Measurements from ENCODE around the gene IL3. TPM values are rescaled to one million over a fixed set of nuclear protein-coding genes. Genes with fewer than 3 reads are reported as not detected.

The IL3 gene
- total RNA-seq, 1 donor, result not detected

DNA sequence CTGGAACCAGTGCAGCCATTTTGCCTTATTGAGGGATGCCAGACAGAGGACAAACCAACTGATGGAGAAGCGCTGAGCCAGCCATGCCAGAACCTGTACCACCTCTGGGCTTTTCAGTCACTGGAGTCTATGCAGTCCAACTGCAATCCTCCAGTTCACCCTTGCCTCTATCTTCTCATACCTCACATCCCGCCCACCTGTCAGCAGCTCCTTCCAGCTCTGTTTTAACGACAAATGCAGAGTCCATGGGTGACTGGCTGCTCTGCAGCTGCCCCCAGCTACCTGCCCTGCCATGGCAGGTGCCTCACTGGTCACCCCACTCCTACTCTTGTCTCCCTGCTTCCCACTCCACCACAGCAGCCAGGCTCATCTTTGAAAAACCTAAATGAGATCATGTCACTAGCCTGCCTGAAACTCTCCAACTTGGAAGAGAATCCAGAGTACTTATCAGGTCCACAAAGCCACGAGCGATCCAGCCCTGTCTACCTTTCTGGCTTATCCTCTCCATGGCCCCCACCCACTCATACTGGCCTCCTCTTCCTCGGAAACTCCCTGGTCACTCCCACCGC lies 35.0 kb upstream of the IL3 start:
- DNase-seq (ENCODE audit: low read depth in 2 of 3, low spot score in 2 of 3), result no peak

DNA sequence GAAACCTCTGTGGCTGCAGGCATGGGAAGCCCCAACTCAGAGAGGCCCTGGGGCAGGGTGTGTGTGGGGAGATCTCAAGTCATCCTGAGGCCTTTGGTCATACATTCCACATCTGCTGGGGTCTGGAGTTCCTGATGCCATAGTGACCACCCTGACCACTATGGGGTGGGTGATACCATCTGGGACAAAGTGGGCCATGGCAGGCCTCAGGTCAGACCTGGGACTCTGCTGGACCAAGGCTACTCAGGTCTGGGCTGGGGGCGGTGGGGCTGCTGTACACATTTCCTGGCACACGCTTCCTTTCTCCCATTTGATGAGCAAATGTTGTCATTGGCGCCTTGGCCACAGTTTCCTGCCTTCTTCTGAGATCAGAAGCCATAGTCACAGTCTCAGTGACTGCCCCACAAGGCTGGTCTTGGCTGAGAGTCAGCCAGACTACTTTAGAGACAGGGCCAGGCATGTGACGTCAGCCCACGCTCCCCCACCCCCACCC lies 33.9 kb upstream of the IL3 start:
- DNase-seq (ENCODE audit: low read depth in 2 of 3, low spot score in 2 of 3), result no peak

DNA sequence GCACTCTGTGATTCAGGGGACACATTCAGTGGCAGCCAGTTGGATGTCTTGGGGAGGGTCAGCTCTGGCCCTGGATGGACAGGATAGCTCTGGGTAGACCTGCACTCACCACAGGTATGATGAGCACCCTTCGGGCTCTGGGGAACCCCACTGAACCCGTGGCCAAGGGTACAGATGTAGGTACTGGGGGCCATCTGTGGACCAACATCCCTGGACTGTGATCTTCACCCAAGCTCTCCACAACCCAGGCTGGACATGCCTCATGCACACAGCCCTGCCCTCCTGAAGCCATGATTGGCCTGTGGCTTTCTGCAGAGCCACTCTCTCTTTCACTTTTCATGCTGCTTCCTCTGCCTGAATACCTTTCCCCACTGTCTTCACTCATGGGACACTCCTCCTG lies 33.4 kb upstream of the IL3 start:
- no peak for DNase-seq (ENCODE audit: low read depth in 2 of 3, low spot score in 2 of 3)

DNA sequence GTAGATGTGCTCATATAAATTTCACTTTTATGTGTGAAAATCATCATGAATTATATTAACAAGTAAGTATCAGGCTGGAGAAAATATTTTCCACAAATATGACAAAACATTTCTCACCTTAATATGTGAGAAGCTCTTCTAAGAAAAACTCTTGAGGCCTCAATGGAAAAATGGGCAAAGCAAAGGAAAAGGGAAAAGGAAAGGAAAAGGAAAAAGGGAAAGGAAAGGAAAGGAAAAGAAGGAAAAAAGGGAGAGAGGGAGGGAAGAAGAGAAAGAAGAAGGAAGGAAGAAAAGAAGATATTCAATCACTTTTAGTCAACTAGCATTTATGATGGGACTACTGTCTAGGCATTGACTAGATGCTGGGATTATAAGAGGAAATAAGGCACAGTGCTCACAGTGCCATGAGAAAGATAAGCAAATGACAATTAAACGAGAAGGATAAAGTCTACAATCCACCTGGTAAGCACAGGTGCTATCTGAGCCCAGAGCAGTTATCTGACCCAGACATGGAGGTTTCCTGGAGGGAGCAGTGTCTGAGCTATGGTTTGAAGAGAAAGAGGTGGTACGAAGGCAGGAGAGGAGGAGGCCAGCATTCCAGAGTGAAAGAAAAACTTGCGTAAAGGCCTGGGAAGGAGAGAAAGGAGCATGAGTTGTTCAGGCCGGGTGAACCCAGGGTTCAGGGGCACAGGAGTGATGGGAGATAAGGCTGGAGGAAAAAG lies 30.7 kb upstream of the IL3 start:
- no peak for DNase-seq (ENCODE audit: low read depth in 2 of 3, low spot score in 2 of 3)

DNA sequence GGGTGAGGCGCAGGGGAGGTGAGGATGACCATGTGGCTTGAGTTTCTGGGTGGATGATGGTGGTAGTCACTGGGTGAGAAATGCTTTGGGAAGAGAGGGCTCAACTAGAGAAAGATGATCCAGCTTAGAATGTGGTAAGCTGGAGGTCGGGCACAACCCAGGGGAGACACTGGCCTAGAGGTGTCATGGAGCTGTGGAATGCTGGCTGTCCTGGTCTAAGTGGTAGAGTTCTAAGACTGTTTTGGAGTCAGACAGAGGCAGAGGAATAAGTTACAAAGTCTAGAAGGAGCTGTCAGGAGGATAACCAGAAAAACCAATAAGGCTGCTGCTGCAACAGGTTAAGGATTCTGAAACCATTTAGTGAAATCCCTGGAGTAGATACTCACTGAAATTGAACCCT lies 29.8 kb upstream of the IL3 start:
- no peak for DNase-seq (ENCODE audit: low read depth in 2 of 3, low spot score in 2 of 3)

DNA sequence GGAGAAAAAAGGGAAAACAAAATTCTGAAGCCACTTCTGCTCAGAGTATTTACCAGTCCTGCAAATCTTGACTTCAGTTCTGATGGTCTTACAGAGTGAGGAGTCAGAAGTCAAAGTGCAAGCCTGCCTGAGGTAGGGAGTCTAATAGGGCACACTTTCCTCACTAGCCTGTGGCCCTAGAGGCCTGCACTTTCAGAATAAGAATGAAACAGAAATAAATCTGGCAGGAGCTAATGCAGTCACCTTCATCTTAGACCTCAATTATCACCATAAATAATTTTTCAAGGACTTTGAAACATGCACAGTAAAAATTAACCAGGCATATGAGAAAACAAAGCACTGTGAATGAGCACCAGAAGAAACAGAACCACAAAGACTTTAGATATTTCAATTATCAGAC lies 28.3 kb upstream of the IL3 start:
- DNase-seq (ENCODE audit: low read depth in 2 of 3, low spot score in 2 of 3), result no peak

DNA sequence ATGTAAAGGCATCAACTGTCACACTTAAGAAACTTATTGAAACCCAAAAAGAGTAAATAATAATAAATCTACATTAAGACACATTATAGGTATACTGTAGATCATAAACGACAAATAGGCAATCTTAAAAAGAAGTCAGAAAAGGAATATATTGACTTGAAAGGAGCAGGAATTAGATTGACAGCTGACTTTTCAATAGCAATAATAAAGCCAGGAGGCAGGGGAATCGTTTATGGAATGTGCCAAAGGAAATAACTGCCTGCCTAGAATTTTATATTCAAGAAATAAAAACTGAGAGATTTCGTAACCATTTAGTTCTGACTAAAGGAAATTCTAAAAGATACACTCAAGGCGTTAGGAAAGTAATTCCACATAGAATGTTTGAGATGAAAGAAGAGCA lies 27.3 kb upstream of the IL3 start:
- DNase-seq (ENCODE audit: low read depth in 2 of 3, low spot score in 2 of 3), result no peak

DNA sequence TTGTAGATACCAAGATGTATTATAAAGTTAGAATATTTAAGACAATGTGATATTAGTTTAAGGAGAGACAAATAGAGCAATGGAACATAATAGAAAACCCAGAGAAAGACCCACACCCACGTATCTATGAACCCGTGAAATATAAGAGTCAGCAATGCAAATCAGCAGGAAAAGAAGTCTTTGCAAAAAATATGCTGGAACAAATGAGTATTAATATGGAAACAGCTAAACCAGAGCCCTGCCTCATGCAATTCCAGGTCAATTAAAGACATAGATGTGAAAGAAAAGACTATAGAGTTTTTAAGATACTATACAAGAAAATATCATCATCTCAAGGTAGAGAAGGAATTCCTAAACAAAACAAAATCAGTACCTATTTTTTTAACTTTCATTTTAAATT lies 23.1 kb upstream of the IL3 start:
- no peak for DNase-seq (ENCODE audit: low read depth in 2 of 3, low spot score in 2 of 3)

DNA sequence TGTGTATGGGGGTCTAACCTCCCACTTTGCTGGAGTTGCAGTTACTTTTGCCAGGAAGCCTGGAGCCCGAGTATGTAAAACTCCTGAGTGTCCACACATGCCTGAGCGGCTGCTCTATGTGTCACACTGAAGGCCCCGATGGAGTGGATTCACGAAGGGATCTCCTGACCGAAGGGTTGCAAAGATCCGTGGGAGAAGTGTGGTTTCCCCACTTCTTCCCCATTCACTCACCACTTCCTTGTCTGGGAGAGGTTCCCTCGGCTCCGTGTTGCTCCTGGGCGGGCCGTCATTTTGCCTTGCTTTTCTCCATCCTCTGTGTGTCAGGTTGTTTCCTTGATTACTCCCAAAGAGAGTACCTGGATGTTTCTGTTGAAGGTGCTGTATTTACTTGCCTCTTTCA lies 16.2 kb upstream of the IL3 start:
- no peak for DNase-seq (ENCODE audit: low read depth in 2 of 3, low spot score in 2 of 3)

DNA sequence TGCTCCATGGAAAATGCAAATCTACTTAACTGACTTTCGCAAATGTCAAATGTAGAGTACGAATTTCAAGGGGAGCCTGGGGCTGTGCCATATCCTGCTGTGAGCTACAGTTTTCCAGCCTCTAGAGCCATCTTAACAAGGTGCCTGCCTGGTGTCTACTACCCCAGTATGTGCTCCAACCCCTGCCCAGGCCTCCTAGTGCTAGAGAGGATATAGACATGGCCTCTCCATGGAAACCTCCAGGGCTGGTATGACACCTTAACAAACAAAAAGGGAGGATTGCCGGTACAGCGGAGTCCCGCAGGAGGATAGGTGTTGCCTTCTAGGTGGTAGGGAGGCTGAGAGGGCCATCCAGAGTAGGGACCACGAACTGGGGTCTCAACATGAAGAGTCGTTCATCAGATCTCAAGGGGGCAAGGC lies 13.6 kb upstream of the IL3 start:
- no peak for DNase-seq (ENCODE audit: low read depth in 2 of 3, low spot score in 2 of 3)

DNA sequence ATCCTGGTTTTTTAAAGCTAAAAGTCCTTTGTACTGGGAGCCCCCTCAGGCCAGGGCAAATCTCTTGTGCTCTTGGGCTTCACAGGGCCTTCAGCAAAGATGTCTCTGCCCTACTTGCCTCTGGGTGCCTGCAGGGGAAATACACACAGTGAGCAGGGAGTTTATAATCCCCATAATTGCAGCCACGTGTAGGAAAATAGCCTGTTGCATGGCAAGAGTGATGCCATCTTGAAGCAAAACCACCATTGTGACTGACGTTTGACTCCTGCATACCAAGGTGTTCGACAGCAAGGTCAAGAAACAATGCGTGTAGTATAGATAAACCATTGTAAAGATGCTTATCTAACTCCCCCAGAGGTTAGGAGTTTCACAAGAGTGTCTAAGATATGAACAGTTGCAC lies 11.4 kb upstream of the IL3 start:
- no peak for DNase-seq (ENCODE audit: low read depth in 2 of 3, low spot score in 2 of 3)

DNA sequence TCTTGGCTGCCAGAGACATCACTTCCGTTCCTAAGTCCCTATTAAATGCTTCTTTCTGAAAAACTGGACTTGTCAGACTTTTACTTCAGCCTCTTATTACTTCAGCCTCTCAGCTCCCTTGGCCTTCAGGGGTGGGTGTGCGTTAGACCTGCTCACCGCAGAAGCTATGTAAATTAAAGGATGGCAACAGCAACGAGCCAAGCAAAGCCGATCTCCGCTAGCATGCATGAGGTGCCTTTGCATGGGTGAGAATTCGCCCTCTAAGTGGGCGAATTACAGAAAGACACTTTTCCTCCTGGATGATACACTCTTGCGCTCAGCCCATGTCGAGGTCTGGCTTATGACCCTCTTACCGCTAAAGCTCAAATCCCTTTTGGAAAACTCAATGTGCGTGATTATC lies 10.9 kb upstream of the IL3 start:
- no peak for DNase-seq (ENCODE audit: low read depth in 2 of 3, low spot score in 2 of 3)

DNA sequence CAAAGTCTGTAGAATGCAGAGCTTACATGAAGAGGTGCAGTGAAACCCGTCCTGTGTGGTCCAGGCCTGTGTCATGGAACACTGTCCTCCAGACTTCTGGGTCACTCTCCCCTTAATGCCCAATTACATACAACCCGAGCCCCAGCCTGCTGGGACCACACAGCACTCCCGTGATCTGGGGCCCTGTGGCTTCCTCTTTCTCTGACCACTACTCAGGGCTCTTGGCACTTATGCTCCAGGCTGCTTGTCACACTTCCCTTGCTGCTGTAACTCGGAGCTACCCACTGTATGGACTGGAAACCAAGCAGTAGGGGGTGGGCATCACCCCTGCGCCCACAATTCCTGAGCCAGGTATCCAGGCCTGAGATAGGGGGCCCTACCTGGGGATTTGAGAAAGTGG lies 10.3 kb upstream of the IL3 start:
- DNase-seq (ENCODE audit: low read depth in 2 of 3, low spot score in 2 of 3), result peak in 2 of 3 donors; percentile 42 to 79

DNA sequence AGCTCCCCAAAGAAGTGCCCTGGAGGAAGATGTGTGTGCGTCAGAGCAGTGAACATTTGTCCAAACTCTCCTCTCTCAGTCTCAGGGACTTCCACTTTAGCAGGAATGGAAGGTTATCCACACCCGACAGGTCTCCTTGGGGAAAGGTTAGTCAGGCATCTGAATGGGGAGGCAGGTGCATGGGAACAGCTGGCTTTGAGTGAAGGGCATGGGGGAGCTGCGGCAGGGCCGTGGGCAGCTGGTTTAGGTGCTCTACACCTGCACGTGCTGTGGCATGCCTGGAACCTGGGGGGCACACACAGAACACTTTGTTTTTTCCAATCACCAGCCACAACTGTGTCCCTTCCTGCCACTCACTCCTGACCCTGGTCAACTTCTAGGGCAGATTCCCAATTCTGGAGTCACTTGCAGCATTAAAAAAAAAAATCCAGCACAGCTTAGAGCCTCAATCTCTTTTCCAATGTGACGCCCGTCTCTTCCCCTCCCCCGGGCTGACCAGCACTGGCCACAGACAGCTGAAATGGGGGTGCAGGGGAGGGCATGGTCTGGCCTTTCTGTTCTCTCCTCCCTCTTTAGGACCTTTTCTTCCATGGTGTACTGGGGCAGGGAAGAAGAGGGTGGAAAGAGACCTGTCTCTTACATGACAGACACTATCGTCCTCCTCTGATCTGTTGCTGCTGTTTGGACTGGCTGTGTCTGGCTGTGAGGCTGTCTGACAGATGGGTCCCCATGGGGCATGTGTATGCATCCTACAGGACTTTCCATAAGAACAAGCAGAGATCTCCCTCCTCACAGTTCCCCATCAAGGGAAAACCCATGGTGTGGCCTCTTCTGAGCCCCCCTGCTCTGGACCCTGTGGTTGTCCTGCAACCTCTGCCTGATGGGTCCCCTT lies 9.5 kb upstream of the IL3 start:
- no peak for DNase-seq (ENCODE audit: low read depth in 2 of 3, low spot score in 2 of 3)

DNA sequence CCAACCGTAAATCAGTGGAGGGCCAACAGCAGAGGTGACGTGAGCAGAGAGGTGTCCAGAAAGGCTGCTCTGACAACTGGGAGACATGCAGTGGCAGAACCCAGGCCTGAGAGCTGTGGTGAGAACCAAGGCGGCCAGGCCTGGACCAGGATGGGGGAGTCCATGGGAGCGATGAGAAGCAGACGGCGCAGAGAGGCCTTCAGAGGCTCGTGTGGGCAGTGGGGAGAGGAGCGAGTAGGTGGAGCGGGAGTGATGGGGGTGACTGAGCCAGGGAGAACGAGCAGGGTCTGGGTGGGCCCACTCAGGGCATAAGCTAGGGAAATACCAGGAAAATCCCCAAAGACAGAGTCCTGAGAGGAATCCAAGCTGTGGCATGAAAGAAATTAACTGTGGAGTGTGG lies 7.9 kb upstream of the IL3 start:
- no peak for DNase-seq (ENCODE audit: low read depth in 2 of 3, low spot score in 2 of 3)

DNA sequence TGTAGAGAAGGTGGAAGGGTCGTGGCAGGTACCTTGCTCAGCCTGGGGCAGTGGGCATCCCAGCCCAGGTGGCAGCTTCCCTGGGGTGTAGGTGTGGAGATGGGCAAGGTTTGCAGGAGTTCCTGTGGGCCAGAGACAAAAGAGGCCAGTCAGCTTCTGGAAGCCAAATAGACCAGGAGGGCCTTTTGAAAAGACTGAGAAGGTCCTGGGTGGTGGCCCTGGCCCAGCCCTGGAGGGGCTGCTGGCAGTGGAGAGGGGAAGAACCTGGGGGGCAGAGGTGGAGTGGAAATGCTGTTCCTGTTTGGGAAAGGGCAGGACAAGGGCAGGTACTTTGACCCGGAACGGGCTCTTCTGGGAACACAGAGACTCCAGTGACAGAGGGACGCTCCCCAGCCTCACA lies 7.0 kb upstream of the IL3 start:
- DNase-seq (ENCODE audit: low read depth in 2 of 3, low spot score in 2 of 3), result no peak

DNA sequence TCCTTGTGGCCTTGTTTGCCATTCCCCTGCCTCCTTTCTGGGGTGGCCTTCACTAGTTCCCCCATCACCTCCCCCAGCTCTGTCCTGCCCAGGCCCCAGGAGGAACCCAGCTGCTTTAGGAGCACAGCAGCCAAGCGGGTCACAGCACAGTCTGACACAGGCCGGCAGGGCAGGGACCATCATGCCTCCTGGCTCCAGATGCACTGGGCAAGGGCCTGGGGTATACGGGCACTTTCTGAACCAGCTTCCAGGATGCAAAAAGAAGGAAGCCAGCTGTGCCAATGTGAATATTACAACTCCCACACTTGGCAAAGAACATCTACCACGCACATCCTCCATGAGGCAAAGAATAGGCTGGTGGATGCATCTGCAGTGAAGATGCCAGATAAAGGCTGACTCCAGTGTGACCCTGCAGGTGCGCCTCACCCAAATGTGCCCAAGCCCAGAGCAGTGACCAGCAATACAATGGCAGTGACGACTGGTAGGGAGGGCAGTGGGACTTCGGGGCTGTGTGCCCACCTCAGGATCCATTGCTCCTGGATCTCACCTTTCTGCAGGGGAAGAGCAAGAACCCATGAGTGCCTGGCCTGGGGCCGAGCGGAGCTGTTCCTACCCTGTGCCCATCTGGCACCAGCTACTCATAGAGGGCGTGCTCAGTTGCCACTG lies 6.3 kb upstream of the IL3 start:
- DNase-seq (ENCODE audit: low read depth in 2 of 3, low spot score in 2 of 3), result no peak

DNA sequence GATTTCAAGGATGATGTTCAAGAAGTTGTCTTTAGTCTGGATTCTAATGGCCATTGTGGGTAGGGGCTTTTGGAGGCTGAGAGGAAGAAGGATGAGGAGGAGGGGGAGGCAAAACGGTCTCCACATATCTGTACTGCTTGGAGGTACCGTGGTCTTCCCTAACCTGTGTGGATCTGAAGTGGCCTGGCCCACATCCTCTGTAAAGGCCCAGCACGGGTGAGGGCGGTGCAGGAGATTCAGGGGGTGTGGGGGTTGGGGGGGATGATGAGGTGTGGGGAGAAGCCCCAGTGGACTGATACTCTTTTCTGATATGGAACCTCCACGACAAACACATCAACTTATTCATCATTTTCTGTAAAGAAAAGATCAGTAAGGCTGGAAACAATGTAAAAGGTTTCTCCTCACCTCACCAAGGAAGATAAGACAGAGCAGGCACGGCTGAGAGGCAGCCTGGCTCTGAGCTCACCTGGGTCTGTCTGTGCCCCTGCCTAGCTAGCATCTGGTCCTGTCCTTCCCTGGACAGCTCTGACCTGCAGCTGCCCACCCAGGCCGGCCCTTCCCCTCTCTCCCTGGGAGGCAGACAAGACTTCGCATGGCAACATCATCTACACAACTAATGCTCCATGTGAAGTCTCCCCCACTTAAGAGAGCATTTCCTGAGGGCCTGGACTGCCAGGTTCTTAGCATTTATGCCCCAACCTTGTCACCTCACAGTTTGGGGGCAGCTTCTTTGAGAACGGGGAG lies 5.6 kb upstream of the IL3 start:
- DNase-seq (ENCODE audit: low read depth in 2 of 3, low spot score in 2 of 3), result no peak

DNA sequence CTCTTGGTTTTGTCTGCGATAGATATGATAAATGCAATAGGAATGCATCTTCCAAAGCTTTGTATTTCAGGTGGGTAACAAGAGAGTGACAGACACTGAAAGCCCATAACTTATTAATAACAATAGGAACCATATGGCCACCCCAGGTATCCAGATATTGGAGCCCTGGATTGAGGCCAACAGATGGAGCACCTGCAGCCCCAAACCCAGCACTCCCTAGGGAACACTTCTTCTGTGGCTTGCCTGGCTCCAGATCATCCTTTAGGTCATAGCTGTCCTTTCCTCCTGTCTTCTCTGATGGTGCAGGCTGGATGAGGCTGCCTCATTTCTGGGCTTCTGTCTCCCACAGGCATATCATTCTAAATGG lies 5.0 kb upstream of the IL3 start:
- no peak for DNase-seq (ENCODE audit: low read depth in 2 of 3, low spot score in 2 of 3)

DNA sequence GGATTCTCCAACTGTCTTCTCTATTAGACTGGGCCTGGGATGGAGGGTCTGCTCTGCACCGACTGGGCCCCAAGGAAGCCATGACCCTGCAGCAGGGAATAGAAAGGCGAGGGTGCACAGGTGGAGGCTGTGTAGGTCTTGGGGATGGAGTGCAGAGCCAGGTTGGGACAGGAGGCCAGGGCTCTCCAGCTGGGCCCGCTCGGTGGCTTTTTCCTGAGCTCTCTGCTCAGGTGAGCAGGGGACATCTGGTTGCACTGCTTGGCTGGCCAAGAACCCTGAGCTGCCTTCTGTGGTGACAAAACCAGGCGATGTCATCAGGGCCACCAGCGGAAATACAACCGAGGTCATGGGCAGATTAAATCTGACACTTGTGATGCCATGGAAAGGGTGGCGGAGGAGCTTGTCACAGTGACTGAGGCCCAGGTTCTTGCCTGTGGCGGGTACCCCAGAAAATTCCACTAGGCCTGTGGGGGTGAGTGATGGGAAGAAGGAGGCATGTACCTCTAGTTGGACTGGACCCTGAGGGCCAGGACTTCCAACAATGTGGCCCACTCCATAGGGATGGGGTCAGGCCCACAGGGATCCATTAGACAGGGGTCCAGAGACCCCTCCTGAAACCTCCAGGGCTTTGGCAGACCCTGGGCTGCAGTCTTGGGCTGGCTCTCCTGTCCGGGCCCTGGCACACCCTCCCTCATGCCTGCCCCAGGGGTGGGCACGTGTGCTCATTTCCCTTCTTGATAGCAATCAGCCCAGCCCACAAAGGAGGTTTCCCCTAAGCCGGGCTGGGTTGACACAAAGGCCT lies 4.4 kb upstream of the IL3 start:
- peak in 2 of 3 donors; percentile 65 to 88 for DNase-seq (ENCODE audit: low read depth in 2 of 3, low spot score in 2 of 3)
